PFSK-1 (cell line): ENCODE measurements around the gene PLCD1.

Experiments used
- POLR2AphosphoS5 ChIP-seq: IDR thresholded peaks from 2 replicates; pipeline ENCODE4 v1.6.1; 2012; ENCODE audit warnings: low read depth, mild to moderate bottlenecking, control low read depth, low read length, moderate library complexity
- REST ChIP-seq, 2 experiments: IDR thresholded peaks; 2 replicates each; pipeline versions ENCODE4 v1.6.1 to v1.8.0; 2011 to 2012; ENCODE audit warnings: low read depth in 2 of 2, low read length in 2 of 2, control low read depth in 1 of 2, inconsistent platforms in 1 of 2, mild to moderate bottlenecking in 1 of 2, moderate library complexity in 1 of 2; ENCODE audit not compliant: insufficient read depth in 1 of 2
- TAF1 ChIP-seq: IDR thresholded peaks from 2 replicates; pipeline ENCODE4 v1.6.1; 2012; ENCODE audit warnings: low read length, control low read depth, borderline replicate concordance; ENCODE audit not compliant: insufficient read depth

- TF ChIP-seq REST (IDR thresholded peaks at IDR 0.05; ENCODE audit: insufficient read depth in 1 of 2, low read depth in 2 of 2, low read length in 2 of 2) (no peak), POLR2AphosphoS5 (no peak), TAF1 (no peak)
Measured at GRCh38 chr3:38047896-38048295, 18.5 kb upstream of the PLCD1 start.
